Measurements from ENCODE around the gene LARP4B. TPM values are rescaled to one million over a fixed set of nuclear protein-coding genes. Genes with fewer than 3 reads are reported as not detected.

Gene LARP4B
- total RNA-seq, 2 experiments from 2014 or later = 33.1 to 40.2 TPM

GRCh38 chr10:790821-791551 lies 140.5 kb downstream of the LARP4B start:
- Mint-ChIP-seq H3K27ac (no peak overlapping the region), H3K4me1 (ENCODE audit: low read depth) (no peaks in the 10 kb centered on the region), H3K27me3 (no peaks in the 10 kb centered on the region), H3K36me3 (ENCODE audit: low read depth) (peaks cover 7% of the 10 kb centered on the region), H3K4me3 (no peak overlapping the region), H3K9me3 (no peaks in the 10 kb centered on the region)
- intact Hi-C loops (cut with DNase I, micrococcal nuclease) = no loop called here
- no peaks in the 10 kb centered on the region for H3K36me3 ChIP-seq (ENCODE audit: insufficient read depth, low read length)
- H3K27ac ChIP-seq (ENCODE audit: low read depth in 1 of 2, low read length in 2 of 2) = no peak overlapping the region
- peaks cover 0 to 19% of the 10 kb centered on the region in 2 experiments for H3K9me3 ChIP-seq (ENCODE audit: control insufficient read depth in 1 of 2, insufficient read depth in 1 of 2, low read length in 2 of 2)
- ChIA-PET CTCF (no interaction called here), POLR2A (no interaction called here)
- H3K4me1 ChIP-seq (ENCODE audit: insufficient read depth, low read length) = no peaks in the 10 kb centered on the region
- TF ChIP-seq CTCF (IDR thresholded peaks at IDR 0.05) = no peak
- no peak for ATAC-seq (ENCODE audit: poor library complexity)
- DNase-seq = peak in 1 of 14 experiments; percentile 20
- H3K27me3 ChIP-seq (ENCODE audit: control insufficient read depth in 1 of 2, insufficient read depth in 2 of 2, low read length in 2 of 2) = peaks cover 0 to 1% of the 10 kb centered on the region in 2 experiments
- no peak overlapping the region for H3K4me3 ChIP-seq (ENCODE audit: low read length)

- Histone ChIP-seq H3K36me3 (ENCODE audit: insufficient read depth, low read length) (no peaks in the 10 kb centered on the region), H3K27ac (ENCODE audit: low read depth in 1 of 2, low read length in 2 of 2) (no peak overlapping the region), H3K4me1 (ENCODE audit: insufficient read depth, low read length) (no peaks in the 10 kb centered on the region), H3K27me3 (ENCODE audit: control insufficient read depth in 1 of 2, insufficient read depth in 2 of 2, low read length in 2 of 2) (peaks cover 6 to 8% of the 10 kb centered on the region in 2 experiments), H3K4me3 (ENCODE audit: low read length) (no peak overlapping the region), H3K9me3 (ENCODE audit: control insufficient read depth in 1 of 2, insufficient read depth in 1 of 2, low read length in 2 of 2) (peaks cover 0 to 24% of the 10 kb centered on the region in 2 experiments)
- Mint-ChIP-seq H3K27me3 (peaks cover 5% of the 10 kb centered on the region), H3K9me3 (no peaks in the 10 kb centered on the region), H3K36me3 (ENCODE audit: low read depth) (peaks cover under 1% of the 10 kb centered on the region), H3K4me3 (no peak overlapping the region), H3K27ac (no peak overlapping the region), H3K4me1 (ENCODE audit: low read depth) (no peaks in the 10 kb centered on the region)
- no peak for DNase-seq
- TF ChIP-seq CTCF (IDR thresholded peaks at IDR 0.05) = no peak
- POLR2A ChIA-PET = no interaction called here
- ATAC-seq (ENCODE audit: poor library complexity) = no peak
- intact Hi-C loops (cut with DNase I, micrococcal nuclease) = no loop called here
- CTCF ChIA-PET = no interaction called here
Measured at GRCh38 chr10:789831-790701, 141.4 kb downstream of the LARP4B start.

- ChIA-PET POLR2A (interaction anchor here (0.6 kb wide), 1 partner anchor 715 kb away, joined by 3 read pairs; no protein-coding TSS in a partner anchor), CTCF (no interaction called here)
- no peak for TF ChIP-seq CTCF (IDR thresholded peaks at IDR 0.05)
- Histone ChIP-seq H3K4me1 (ENCODE audit: insufficient read depth, low read length) (peaks cover 6% of the 10 kb centered on the region), H3K9me3 (ENCODE audit: control insufficient read depth in 1 of 2, insufficient read depth in 1 of 2, low read length in 2 of 2) (peaks cover 0 to 25% of the 10 kb centered on the region in 2 experiments), H3K36me3 (ENCODE audit: insufficient read depth, low read length) (no peaks in the 10 kb centered on the region), H3K4me3 (ENCODE audit: low read length) (peak overlapping the region; percentile 31), H3K27me3 (ENCODE audit: control insufficient read depth in 1 of 2, insufficient read depth in 2 of 2, low read length in 2 of 2) (peaks cover 6 to 10% of the 10 kb centered on the region in 2 experiments), H3K27ac (ENCODE audit: low read depth in 1 of 2, low read length in 2 of 2) (no peak overlapping the region)
- Mint-ChIP-seq H3K4me3 (peak overlapping the region; percentile 20), H3K4me1 (ENCODE audit: low read depth) (no peaks in the 10 kb centered on the region), H3K27me3 (peaks cover 5% of the 10 kb centered on the region), H3K36me3 (ENCODE audit: low read depth) (no peaks in the 10 kb centered on the region), H3K9me3 (no peaks in the 10 kb centered on the region), H3K27ac (no peak overlapping the region)
- peak; percentile 44 for ATAC-seq (ENCODE audit: poor library complexity)
- DNase-seq = peak in 1 of 14 experiments; percentile 20
- intact Hi-C loops (cut with DNase I, micrococcal nuclease) = no loop called here
Measured at GRCh38 chr10:788796-789748, 142.4 kb downstream of the LARP4B start.

All from CD4-positive, alpha-beta T cell (primary cell).